Aorta (tissue), 5 donors: ENCODE data around the gene TBC1D30. TPM values are rescaled to one million over a fixed set of nuclear protein-coding genes. Genes with fewer than 3 reads are reported as not detected.

Experiments
- ATAC-seq: fragments of 200-7000 bp; cut with Tn5 transposase; one replicate; pipeline ENCODE4 v1.9.1; 2022; ENCODE audit warnings: moderate library complexity; ENCODE audit not compliant: low FRiP score
- DNase-seq, 2 donors: peaks; one replicate each; pipeline ENCODE4 v3.0.0-alpha.2; 2020
- H3K27ac ChIP-seq, 2 donors: one replicate each; pipeline ENCODE4 v1.5.1; 2013; ENCODE audit warnings: low read length in 2 of 2, mild to moderate bottlenecking in 2 of 2, moderate library complexity in 2 of 2, control low read depth in 1 of 2, inconsistent platforms in 1 of 2, low read depth in 1 of 2
- H3K27me3 ChIP-seq, 2 donors: one replicate each; pipeline ENCODE4 v1.6.1; 2013; ENCODE audit warnings: control low read depth in 1 of 2, low read length in 1 of 2, mild to moderate bottlenecking in 1 of 2, moderate library complexity in 1 of 2; ENCODE audit not compliant: insufficient read depth in 2 of 2, control insufficient read depth in 1 of 2
- H3K36me3 ChIP-seq, 2 donors: one replicate each; pipeline ENCODE4 v1.6.1; 2013; ENCODE audit warnings: control low read depth in 1 of 2, low read length in 1 of 2, mild to moderate bottlenecking in 1 of 2; ENCODE audit not compliant: insufficient read depth in 2 of 2, control insufficient read depth in 1 of 2
- H3K4me1 ChIP-seq, 2 donors: one replicate each; pipeline ENCODE4 v1.6.1; 2013; ENCODE audit warnings: low read length in 2 of 2, control low read depth in 1 of 2, mild to moderate bottlenecking in 1 of 2, moderate library complexity in 1 of 2; ENCODE audit not compliant: insufficient read depth in 2 of 2, control insufficient read depth in 1 of 2
- H3K4me3 ChIP-seq, 2 donors: one replicate each; pipeline ENCODE4 v1.5.1; 2013; ENCODE audit warnings: low read length in 2 of 2, control low read depth in 1 of 2, mild to moderate bottlenecking in 1 of 2
- H3K9me3 ChIP-seq: one replicate; pipeline ENCODE4 v1.6.1; 2013; ENCODE audit warnings: mild to moderate bottlenecking, low read length; ENCODE audit not compliant: control insufficient read depth
- WGBS, 2 donors: extraction: QIAGEN DNeasy Blood & Tissue Kit; methylation state at CpG; one replicate each; pipeline ENCODE4 v1.1.7; 2013; 5-methylcytosine and 5-hydroxymethylcytosine counted together
- intact Hi-C, 2 donors: fragments of 100-400 bp; cut with DNase I; formaldehyde crosslinking; loops; one replicate each; pipeline versions ENCODE4 v1.14.2 to v1.15.0; 2022
- polyA plus RNA-seq, 2 donors: library from polyadenylated mRNA; stranded (reverse); fragments of 200-250 nt; gene quantifications; one replicate each; pipeline ENCODE4 v1.2.3, GENCODE V29; 2013
- total RNA-seq, 2 donors: library from RNA; stranded (reverse); fragmentation: NEBNext Ultra II Directional; extraction: Animal tissue kit (Norgen Biotek cat#: 25700); gene quantifications; one replicate each; pipeline ENCODE4 v1.2.1, GENCODE V29; 2021
- donor health status: healthy with polysubstance abuse.
- donor health status: Bipolar disorder and iron deficiency.
- donor health status: DM: no; HTN: no; CAD: no.
- donor health status: DM: no; HTN: no; CAD: no.
- donor health status: DM: yes; HTN: yes; CAD: no.

TBC1D30 gene
- total and polyA plus RNA-seq, 4 donors: 0.18 to 9.7 (median 3.0) TPM

DNA sequence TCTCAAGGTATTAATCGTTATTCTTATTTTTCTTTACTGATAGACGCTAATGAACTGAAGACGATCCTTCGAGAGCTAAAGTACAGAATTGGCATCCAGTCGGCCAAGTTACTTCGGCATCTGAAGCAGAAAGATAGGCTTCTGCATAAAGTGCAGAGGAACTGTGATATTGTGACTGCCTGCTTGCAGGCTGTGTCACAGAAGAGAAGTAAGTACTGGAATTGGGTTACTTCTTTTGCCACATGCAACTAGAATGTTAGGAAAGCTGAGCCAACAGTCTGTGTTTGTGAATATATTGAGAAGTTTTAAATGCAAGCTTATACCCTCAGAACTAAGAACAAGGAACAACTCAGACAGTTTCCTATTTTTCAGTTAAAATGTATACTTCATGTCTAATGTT, 38.6 kb upstream of the TBC1D30 start:
- ATAC-seq (no peak), DNase-seq (no peak)
- H3K4me3 ChIP-seq: no peak overlapping the region
- intact Hi-C loops: no loop called here
- H3K27me3 ChIP-seq: no peaks in the 10 kb centered on the region
- no peaks in the 10 kb centered on the region for H3K9me3 ChIP-seq
- H3K27ac ChIP-seq: no peak overlapping the region
- H3K4me1 ChIP-seq: peaks cover 0 to 2% of the 10 kb centered on the region in 2 donors
- H3K36me3 ChIP-seq: no peaks in the 10 kb centered on the region
- 95 to 96% methylated on average over 6 of the region's 6 CpGs for WGBS, 2 donors

DNA sequence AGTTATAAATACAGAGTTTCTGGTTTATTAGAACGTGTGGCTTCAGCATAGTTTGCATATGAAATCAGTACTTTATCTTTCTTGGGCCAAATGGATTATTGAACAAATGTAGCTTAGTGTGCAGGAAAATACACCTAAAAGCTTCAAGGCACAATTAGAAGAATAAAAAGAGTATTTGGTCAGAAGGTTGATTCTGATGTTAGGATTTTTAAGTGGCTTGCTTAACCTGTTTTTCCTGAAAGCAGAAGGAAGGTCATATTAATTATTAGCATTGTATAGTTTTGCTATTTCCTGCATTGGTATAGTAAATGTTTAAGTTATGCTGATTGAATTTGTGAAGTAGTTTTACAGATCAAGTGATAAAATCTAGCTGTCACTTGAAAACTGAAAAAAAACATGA, 34.3 kb upstream of the TBC1D30 start:
- intact Hi-C loops: no loop called here
- Histone ChIP-seq H3K4me3 (no peak overlapping the region), H3K27me3 (no peaks in the 10 kb centered on the region), H3K4me1 (no peaks in the 10 kb centered on the region), H3K36me3 (no peaks in the 10 kb centered on the region), H3K27ac (no peak overlapping the region), H3K9me3 (no peaks in the 10 kb centered on the region)
- DNase-seq: no peak
- 58 to 65% methylated on average over 1 of the region's 1 CpG for WGBS, 2 donors
- ATAC-seq: no peak

DNA sequence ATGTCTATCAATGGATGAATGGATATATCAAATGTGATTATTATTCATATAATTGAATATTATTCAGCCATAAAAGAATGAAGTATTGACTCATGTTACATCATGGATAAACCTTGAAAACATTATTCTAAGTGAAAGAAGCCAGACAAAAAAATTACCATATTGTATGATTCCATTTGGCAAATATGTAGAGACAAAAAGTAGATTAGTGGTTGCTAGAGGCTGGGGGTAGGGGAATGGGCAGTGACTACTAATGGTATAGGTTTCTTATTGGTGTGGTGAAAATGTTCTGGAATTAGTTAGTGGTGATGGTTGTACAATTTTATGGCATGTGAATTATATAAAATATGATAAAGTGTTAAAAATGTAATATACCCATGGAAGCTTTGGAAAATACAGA, 33.4 kb upstream of the TBC1D30 start:
- H3K27ac ChIP-seq: no peak overlapping the region
- no peaks in the 10 kb centered on the region for H3K36me3 ChIP-seq
- H3K9me3 ChIP-seq: no peaks in the 10 kb centered on the region
- H3K4me1 ChIP-seq: no peaks in the 10 kb centered on the region
- ATAC-seq (no peak), DNase-seq (no peak)
- no peaks in the 10 kb centered on the region for H3K27me3 ChIP-seq
- intact Hi-C loops: no loop called here
- no peak overlapping the region for H3K4me3 ChIP-seq

DNA sequence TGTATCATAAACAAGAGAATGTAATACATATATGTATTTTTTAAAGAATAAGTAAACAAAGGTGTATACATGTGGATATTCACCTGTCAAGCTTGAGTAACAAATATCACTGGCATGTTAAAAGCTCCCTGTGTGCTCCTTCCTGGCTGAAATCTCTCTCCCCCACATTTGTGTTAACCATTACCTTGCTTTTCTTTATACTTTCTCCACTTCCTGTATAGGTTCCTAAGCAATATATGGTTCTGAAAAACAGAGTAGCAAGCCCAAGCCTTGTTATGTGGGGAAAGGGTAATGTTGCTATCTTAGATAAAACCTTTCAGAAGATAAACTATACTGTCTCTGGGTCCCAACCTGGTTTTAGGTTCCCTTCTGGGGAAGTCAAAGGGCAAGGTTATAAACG, 32.3 kb upstream of the TBC1D30 start:
- DNase-seq: no peak
- 68 to 78% methylated on average over 1 of the region's 1 CpG for WGBS, 2 donors

GRCh38 chr12:64793610-64794009, 30.8 kb upstream of the TBC1D30 start:
- WGBS, 2 donors: 67 to 73% methylated on average over 3 of the region's 3 CpGs
- no peaks in the 10 kb centered on the region for H3K9me3 ChIP-seq
- DNase-seq (no peak), ATAC-seq (no peak)
- no peaks in the 10 kb centered on the region for H3K36me3 ChIP-seq
- H3K27me3 ChIP-seq: no peaks in the 10 kb centered on the region
- no peak overlapping the region for H3K4me3 ChIP-seq
- H3K4me1 ChIP-seq: no peaks in the 10 kb centered on the region
- H3K27ac ChIP-seq: no peak overlapping the region
- intact Hi-C loops: no loop called here

More for the DNA sequence above, 32.3 kb upstream of the TBC1D30 start:
- H3K27me3 ChIP-seq: no peaks in the 10 kb centered on the region
- no peak for ATAC-seq
- no peaks in the 10 kb centered on the region for H3K36me3 ChIP-seq
- intact Hi-C loops: no loop called here
- no peak overlapping the region for H3K4me3 ChIP-seq
- no peak overlapping the region for H3K27ac ChIP-seq
- no peaks in the 10 kb centered on the region for H3K9me3 ChIP-seq
- no peaks in the 10 kb centered on the region for H3K4me1 ChIP-seq

DNA sequence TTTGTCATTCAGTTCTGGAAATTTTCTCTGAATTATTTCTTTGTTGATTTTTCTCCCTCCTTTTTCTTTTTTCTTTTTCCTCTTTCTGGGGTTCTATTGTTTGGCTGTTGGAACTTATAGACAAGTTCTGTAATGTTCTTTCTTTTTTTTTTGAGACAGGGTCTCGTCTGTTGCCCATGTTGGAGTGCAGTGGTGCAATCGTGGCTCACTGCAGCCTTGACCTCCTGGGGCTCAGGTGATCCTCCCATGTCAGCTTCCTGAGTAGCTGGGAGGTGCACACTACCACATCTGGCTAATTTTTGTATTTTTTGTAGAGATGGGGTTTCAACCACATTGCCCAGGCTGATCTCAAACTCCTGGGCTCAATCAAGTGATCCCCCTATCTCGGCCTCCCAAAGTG, 30.1 kb upstream of the TBC1D30 start:
- no peaks in the 10 kb centered on the region for H3K27me3 ChIP-seq
- intact Hi-C loops: no loop called here

DNA sequence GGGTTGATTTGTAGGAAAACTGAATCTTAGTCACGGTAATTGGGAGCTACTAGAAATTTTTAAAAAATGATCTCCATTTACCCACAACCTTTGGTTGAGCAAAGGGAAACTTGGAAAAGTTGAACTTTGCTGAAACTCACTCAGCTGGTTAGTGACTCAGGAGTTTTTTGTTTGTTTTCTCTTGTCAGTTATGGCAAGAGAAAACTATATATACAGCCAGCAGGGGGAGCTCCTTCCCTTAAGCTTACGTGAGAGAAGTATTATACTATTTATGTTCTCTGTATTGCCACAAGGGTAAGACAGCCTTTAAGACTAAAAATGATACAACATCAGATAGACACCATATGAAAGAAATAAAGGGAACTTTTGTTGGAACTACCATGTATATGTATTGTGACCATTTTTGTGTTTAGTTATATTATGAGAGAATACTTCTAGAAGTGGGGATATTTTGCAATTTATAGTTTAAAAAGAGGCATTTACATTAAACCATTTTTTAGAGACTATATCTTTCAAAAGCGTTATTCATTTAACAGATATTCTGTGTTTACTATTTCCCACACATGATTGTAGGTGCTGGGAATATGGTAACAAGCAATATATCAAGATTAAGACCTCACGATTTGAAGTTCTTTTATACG, 28.1 kb upstream of the TBC1D30 start:
- Histone ChIP-seq H3K27me3 (no peaks in the 10 kb centered on the region), H3K4me3 (no peak overlapping the region), H3K27ac (no peak overlapping the region), H3K36me3 (no peaks in the 10 kb centered on the region), H3K9me3 (no peaks in the 10 kb centered on the region), H3K4me1 (no peaks in the 10 kb centered on the region)
- peak; percentile 85 for ATAC-seq
- intact Hi-C loops: no loop called here
- 39 to 41% methylated on average over 5 of the region's 5 CpGs for WGBS, 2 donors
- DNase-seq: no peak

More for the DNA sequence above, 30.1 kb upstream of the TBC1D30 start:
- DNase-seq (no peak), ATAC-seq (no peak)
- H3K4me1 ChIP-seq: no peaks in the 10 kb centered on the region
- no peak overlapping the region for H3K4me3 ChIP-seq
- 81 to 88% methylated on average over 3 of the region's 3 CpGs for WGBS, 2 donors
- no peak overlapping the region for H3K27ac ChIP-seq
- no peaks in the 10 kb centered on the region for H3K36me3 ChIP-seq
- H3K9me3 ChIP-seq: no peaks in the 10 kb centered on the region

DNA sequence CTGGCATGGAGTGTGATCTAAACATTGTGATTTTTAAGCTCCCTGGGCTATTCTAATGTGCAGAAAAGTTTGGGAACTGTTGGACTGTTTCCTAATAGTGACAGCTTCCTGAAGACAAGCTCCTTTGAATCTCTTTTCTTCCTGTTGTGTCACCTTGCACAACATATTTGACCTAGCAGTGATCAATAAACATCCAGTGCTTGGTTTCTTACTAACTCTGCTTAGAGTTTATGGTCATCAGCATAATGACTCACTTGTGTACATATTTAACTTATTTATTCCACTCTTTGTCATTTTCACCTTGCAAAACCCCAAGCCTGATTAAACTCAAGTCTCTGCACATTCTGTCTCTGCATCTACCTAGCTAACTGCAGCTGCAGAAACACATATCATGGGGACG, 27.3 kb upstream of the TBC1D30 start:
- ATAC-seq (no peak), DNase-seq (no peak)
- Histone ChIP-seq H3K36me3 (no peaks in the 10 kb centered on the region), H3K4me3 (no peak overlapping the region), H3K9me3 (no peaks in the 10 kb centered on the region), H3K4me1 (no peaks in the 10 kb centered on the region), H3K27me3 (no peaks in the 10 kb centered on the region), H3K27ac (no peak overlapping the region)
- intact Hi-C loops: no loop called here
- WGBS, 2 donors: 72 to 76% methylated on average over 1 of the region's 1 CpG

DNA sequence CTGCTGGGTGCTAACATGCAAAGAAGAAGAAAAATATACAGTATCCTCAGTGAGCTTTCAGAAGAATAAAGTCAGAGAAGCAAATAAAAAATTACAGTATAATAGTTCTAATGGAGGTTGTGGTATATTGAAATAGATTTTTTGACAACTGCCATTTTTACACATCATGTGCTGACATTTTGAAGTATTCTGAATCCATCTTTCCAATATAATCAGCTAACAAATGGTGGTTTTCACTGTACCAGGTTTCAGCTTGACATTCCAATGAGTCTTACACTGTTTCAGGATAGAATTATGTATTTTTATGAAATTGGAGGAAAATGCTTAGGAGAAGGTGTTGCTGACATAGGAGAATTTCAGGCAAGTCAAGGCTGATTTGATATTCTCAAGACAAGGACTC, 26.3 kb upstream of the TBC1D30 start:
- Histone ChIP-seq H3K4me3 (no peak overlapping the region), H3K4me1 (no peaks in the 10 kb centered on the region), H3K9me3 (no peaks in the 10 kb centered on the region), H3K27ac (no peak overlapping the region), H3K36me3 (no peaks in the 10 kb centered on the region), H3K27me3 (no peaks in the 10 kb centered on the region)
- ATAC-seq: no peak
- no peak for DNase-seq
- intact Hi-C loops: no loop called here
